DMS 273 (cell line): ENCODE results near the gene CCDC40.
"Not testable (repeated sequence)": the region's sequence is repeated elsewhere in the genome, so short reads cannot be mapped to it uniquely, and the experiment has no call there.

Source experiments
- DNase-seq: peaks from one replicate; lab custom pipeline; 2025; ENCODE audit not compliant: unreplicated experiment; lab: John Stamatoyannopoulos, UW

The CCDC40 gene

DNA sequence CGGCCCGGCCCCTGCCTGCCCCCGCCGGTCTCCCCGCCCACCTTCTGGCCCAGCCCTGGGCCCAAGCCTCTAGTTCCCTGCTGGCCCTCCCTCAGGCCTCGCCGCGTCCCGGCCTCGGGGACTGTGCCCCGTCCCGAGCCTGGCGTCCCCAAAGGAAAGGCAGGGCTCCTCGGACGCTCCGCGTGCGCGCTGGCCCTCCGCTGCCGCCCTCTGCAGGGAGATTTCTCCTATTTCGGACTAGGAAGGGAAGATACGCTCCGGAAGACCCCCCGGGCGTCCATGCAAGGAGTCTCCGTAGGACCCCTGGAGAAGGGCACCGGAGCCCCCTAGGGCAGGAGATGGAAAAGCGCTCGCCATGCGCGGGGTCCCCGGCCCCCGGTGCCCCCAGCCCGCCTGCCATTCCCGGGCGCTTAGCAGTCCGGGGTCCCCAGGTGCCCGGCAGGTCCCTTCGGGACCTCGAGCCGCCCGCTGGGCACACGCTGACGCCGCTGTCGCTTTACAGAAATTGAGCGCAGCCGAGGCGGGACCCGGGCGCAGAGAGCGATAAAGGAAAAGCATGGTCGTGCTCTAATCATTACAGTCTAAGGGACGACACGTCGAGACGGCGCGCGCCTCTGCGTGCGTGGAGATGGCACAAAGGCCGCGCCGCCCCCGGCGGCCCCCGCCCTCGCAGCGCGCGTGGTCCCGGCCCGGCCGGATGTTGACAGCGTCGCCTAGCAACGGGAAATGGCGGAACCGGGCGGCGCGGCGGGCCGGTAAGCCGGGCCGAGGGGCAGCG, at the start of gene CCDC40:
Gene CCDC40 (plus strand): TSS at position 706 of the 778 bp plus-strand sequence. CDS start 21 bp downstream, at position 727.
- DNase-seq = peak; percentile 92

GRCh38 chr17:79987187-79987934, 49.1 kb upstream of the CCDC40 start:
- no peak for DNase-seq

DNA sequence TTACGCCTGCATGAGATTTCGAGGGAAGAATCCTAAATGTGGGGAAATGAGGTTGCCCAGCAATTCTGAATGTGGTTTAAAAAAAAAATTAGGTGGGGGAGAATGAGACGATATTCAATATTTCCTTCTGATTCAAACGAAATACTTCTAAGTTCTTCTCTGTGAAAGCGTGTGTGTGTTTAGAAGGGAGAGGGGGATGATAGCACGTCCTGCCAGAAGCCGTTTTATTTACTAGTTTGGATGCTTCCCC, 48.6 kb upstream of the CCDC40 start:
- no peak for DNase-seq

GRCh38 chr17:79988185-79988971, 48.1 kb upstream of the CCDC40 start:
- no peak for DNase-seq

- no peak for DNase-seq
Measured at GRCh38 chr17:79989106-79989835, 47.2 kb upstream of the CCDC40 start.

GRCh38 chr17:79990051-79990592, 46.3 kb upstream of the CCDC40 start:
- no peak for DNase-seq

DNA sequence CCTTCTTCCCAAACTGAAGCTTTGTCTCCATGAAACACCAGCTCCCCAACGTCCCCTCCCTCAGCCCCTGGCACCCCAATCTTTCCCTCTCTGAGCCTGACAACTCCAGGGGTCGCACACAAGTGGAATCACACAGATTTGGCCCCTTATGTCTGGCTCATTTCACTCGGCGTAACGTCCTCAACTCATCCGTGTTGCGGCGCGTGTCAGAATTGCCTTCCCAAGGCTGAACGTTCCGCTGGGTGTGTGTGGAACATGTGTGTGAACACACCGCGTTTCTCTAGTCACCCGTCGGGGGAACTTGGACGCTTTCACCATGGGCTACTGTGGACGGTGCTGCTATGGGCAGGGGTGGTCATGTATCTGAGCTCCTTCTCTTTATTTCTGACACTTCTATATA, 45.7 kb upstream of the CCDC40 start:
- no peak for DNase-seq

DNA sequence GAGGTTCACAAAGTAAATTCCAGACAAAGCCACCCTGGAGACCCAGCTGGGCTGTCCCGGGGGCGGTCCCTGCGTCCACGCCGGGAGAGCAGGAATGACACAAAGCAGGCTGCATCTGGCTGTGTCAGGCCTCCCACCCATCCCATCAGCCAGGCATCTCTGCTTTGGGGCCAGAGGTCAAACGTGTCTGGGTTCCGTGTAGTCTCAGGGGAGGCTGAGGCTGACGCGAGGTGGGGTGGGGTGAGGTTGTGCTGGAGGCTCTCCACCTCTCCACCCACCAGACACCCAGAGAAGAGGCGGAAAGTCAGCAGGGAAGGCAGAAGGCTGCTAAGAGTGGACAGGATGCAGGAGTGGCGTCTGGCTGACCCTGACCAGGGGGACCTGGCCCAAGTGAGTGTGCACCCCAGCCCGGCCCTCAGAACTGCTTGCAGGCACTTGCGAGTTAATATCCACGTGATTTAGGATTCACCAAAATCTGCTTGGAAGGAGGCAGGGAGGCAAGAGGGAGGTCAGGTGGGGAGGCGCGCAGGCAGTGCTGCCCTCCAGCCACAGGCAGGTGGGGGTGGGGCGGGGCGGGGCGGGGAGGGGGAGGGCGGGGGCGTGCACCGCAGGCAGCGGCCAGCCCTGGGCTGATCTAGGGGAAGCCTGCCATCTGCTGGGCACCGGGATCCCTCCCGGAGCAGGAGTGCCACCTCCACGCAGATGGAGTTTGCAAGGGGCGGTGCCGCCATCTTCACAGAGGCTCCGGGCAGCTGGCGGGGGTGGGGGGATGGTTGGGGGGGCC, 45.1 kb upstream of the CCDC40 start:
- peak; percentile 95 for DNase-seq

GRCh38 chr17:79991924-79992648, 44.4 kb upstream of the CCDC40 start:
- DNase-seq = peak; percentile 82

- peak; percentile 51 for DNase-seq
Measured at GRCh38 chr17:79992649-79993389, 43.6 kb upstream of the CCDC40 start.

GRCh38 chr17:79993390-79994227, 42.8 kb upstream of the CCDC40 start:
- DNase-seq = peak; percentile 82

GRCh38 chr17:79994228-79994569, 42.2 kb upstream of the CCDC40 start:
- DNase-seq = not testable (repeated sequence)

- no peak for DNase-seq
Measured at GRCh38 chr17:79994602-79995001, 41.8 kb upstream of the CCDC40 start.

DNA sequence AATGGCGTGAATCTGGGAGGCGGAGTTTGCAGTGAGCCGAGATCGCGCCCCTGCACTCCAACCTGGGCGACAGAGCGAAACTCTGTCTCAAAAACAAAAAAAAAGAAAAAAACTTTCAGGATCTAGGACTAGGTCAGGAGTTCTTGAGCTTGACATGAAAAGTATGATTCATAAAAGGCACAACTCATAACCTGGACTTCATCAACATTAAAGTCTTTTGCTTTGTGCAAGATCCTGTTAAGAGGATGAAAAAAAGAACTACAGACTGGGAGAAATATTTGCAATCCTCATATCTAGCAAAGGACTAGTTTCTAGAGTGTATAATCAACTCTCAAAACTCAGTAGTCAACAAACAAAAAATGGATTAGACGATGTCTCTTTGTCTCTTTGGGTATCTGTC, 40.7 kb upstream of the CCDC40 start:
- DNase-seq = no peak

- DNase-seq = no peak
Measured at GRCh38 chr17:79996291-79996690, 40.2 kb upstream of the CCDC40 start.

DNA sequence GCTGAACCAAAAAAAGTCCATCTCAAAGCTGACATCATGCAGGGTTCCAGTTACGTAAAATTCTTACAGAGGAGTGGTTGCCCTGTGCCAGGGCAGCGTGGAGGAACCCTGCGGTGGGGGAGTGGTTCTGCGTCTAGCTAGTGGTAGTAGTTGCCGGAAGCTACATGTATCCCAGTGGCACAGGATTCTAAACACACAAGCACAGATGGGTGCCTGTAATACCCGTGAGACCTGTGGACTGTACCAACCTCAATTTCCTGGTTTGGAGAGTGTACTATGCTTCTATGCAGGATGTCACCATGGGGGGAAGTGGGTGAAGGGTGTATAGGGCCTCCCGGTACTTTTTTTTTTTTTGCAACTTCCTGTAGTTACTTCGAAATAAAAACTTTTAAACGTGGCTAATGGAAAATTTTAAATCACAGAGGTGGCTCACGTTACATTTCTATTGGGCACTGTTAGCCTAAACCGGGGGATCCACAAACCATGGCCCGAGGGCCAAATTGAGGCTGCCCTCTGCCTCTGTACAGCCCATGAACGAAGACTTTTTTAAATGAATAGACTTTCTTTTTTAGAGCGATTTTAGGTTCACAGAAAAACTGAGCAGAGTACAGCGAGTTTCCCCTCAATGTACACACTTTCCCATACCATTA, 39.3 kb upstream of the CCDC40 start:
- no peak for DNase-seq

DNA sequence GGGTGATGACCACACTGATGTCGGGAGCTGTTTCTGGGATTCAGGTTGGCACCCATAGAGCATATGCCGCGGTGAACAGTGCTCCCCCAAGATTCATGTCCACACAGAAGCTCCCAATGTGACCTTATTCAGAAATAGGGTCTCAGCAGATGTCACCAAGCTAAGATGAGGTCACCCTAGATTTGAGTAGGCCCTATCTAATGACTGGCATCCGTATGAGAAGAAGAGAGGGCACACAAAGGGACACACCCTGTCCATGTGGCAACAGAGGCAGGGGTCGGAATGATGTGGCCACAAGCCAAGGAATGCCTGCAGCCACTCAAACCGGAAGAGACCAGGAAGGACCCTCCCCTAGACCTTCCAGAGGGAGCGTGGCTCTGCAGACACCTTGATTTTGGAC, 36.3 kb upstream of the CCDC40 start:
- DNase-seq = no peak
